ENCODE results near the gene RASGRF1. TPM values are rescaled to one million over a fixed set of nuclear protein-coding genes. Genes with fewer than 3 reads are reported as not detected.

The RASGRF1 gene
- total RNA-seq, 1 experiment from 2014 or later: 0.59 TPM

- no peak overlapping the region for H3K4me3 ChIP-seq (ENCODE audit: low read depth in 2 of 2, low read length in 2 of 2)
- H3K36me3 ChIP-seq (ENCODE audit: control insufficient read depth, insufficient read depth, low read length): no peaks in the 10 kb centered on the region
- intact Hi-C loops (cut with micrococcal nuclease; ENCODE audit: unreplicated experiment): no loop called here
- CTCF ChIA-PET: no interaction called here
- BruUV-seq (replicated peaks): no TSS peak
- no peak for TF ChIP-seq POLR2AphosphoS5 (IDR thresholded peaks at IDR 0.05; ENCODE audit: low read depth, low read length)
- no peak for TF ChIP-seq TCF7L2 (IDR thresholded peaks at IDR 0.05; ENCODE audit: low read depth, low read length)
- no peak for TF ChIP-seq SIN3A (IDR thresholded peaks at IDR 0.05; ENCODE audit: borderline replicate concordance, insufficient read depth, low read depth, low read length)
- no peak for TF ChIP-seq REST (IDR thresholded peaks at IDR 0.05; ENCODE audit: insufficient read depth in 1 of 2, low read depth in 2 of 2, low read length in 1 of 2)
- TF ChIP-seq CTCF (IDR thresholded peaks at IDR 0.05): no peak
- H3K4me1 ChIP-seq (ENCODE audit: control insufficient read depth, insufficient read depth, low read length): no peaks in the 10 kb centered on the region
- no peaks in the 10 kb centered on the region for H3K27me3 ChIP-seq (ENCODE audit: control insufficient read depth, insufficient read depth, low read length)
- in situ Hi-C loops (cut with HindIII; ENCODE audit: low pct_unique_long_range_greater_than_20kb, low sequenced_read_pairs): no loop called here
- no peaks in the 10 kb centered on the region for H3K9me3 ChIP-seq (ENCODE audit: control insufficient read depth, insufficient read depth, low read depth, low read length)
- no peak overlapping the region for H3K27ac ChIP-seq (ENCODE audit: low read length)
- POLR2A ChIA-PET: no interaction called here
- ATAC-seq (no peak), DNase-seq (ENCODE audit: low read depth, low spot score) (no peak)
These were observed 80.3 kb downstream of the RASGRF1 start for GRCh38 chr15:79010278-79010677.

GRCh38 chr15:79009379-79009778 is 81.2 kb downstream of the RASGRF1 start:
- H3K9me3 ChIP-seq (ENCODE audit: control insufficient read depth, insufficient read depth, low read depth, low read length): no peaks in the 10 kb centered on the region
- in situ Hi-C loops (cut with HindIII; ENCODE audit: low pct_unique_long_range_greater_than_20kb, low sequenced_read_pairs) (no loop called here), intact Hi-C loops (cut with micrococcal nuclease; ENCODE audit: unreplicated experiment) (no loop called here)
- no peak overlapping the region for H3K27ac ChIP-seq (ENCODE audit: low read length)
- ChIA-PET CTCF (no interaction called here), POLR2A (no interaction called here)
- H3K4me3 ChIP-seq (ENCODE audit: low read depth in 2 of 2, low read length in 2 of 2): no peak overlapping the region
- BruUV-seq (replicated peaks): no TSS peak
- no peak for TF ChIP-seq REST (IDR thresholded peaks at IDR 0.05; ENCODE audit: insufficient read depth in 1 of 2, low read depth in 2 of 2, low read length in 1 of 2)
- no peak for TF ChIP-seq CTCF (IDR thresholded peaks at IDR 0.05)
- TF ChIP-seq TCF7L2 (IDR thresholded peaks at IDR 0.05; ENCODE audit: low read depth, low read length): no peak
- no peak for TF ChIP-seq SIN3A (IDR thresholded peaks at IDR 0.05; ENCODE audit: borderline replicate concordance, insufficient read depth, low read depth, low read length)
- TF ChIP-seq POLR2AphosphoS5 (IDR thresholded peaks at IDR 0.05; ENCODE audit: low read depth, low read length): no peak
- no peaks in the 10 kb centered on the region for H3K27me3 ChIP-seq (ENCODE audit: control insufficient read depth, insufficient read depth, low read length)
- DNase-seq (ENCODE audit: low read depth, low spot score): no peak
- peaks cover 8% of the 10 kb centered on the region for H3K4me1 ChIP-seq (ENCODE audit: control insufficient read depth, insufficient read depth, low read length)
- no peak for ATAC-seq
- no peaks in the 10 kb centered on the region for H3K36me3 ChIP-seq (ENCODE audit: control insufficient read depth, insufficient read depth, low read length)

Data from Panc1 (cell line).